ENCODE measurements around the gene POC1A. TPM values are rescaled to one million over a fixed set of nuclear protein-coding genes. Genes with fewer than 3 reads are reported as not detected.

Gene POC1A
- total RNA-seq, 1 experiment from 2014 or later, result 27.1 TPM

- Histone ChIP-seq H3K36me3 (peaks cover 18% of the 10 kb centered on the region), H3K4me3 (no peak overlapping the region), H3K27me3 (no peaks in the 10 kb centered on the region), H3K27ac (no peak overlapping the region), H3K4me1 (peaks cover 7% of the 10 kb centered on the region), H3K9me3 (replicated peaks) (no peaks in the 10 kb centered on the region)
- no peak for DNase-seq
Observed at GRCh38 chr3:52150357-52150756, 3.9 kb downstream of the POC1A start.

GRCh38 chr3:52149726-52150125, 4.5 kb downstream of the POC1A start:
- Histone ChIP-seq H3K36me3 (peaks cover 23% of the 10 kb centered on the region), H3K27ac (no peak overlapping the region), H3K27me3 (no peaks in the 10 kb centered on the region), H3K4me1 (peaks cover 7% of the 10 kb centered on the region; the same call in 1 of the 2 replicates), H3K4me3 (no peak overlapping the region), H3K9me3 (replicated peaks) (no peaks in the 10 kb centered on the region)
- no peak for DNase-seq

- Histone ChIP-seq H3K27ac (no peak overlapping the region), H3K9me3 (replicated peaks) (no peaks in the 10 kb centered on the region), H3K4me3 (no peak overlapping the region), H3K27me3 (no peaks in the 10 kb centered on the region), H3K4me1 (peaks cover 7% of the 10 kb centered on the region; the same call in 1 of the 2 replicates), H3K36me3 (peaks cover 28% of the 10 kb centered on the region)
- DNase-seq, result no peak
Observed at GRCh38 chr3:52149021-52149420, 5.2 kb downstream of the POC1A start.

- DNase-seq, result no peak
- Histone ChIP-seq H3K27me3 (no peaks in the 10 kb centered on the region), H3K27ac (no peak overlapping the region), H3K4me1 (no peaks in the 10 kb centered on the region), H3K9me3 (replicated peaks) (no peaks in the 10 kb centered on the region), H3K36me3 (peaks cover 29% of the 10 kb centered on the region), H3K4me3 (no peak overlapping the region)
Observed at GRCh38 chr3:52147804-52148203, 6.4 kb downstream of the POC1A start.

- no peak overlapping the region for H3K4me3 ChIP-seq
Observed at GRCh38 chr3:52146811-52147210, 7.4 kb downstream of the POC1A start.

DNA sequence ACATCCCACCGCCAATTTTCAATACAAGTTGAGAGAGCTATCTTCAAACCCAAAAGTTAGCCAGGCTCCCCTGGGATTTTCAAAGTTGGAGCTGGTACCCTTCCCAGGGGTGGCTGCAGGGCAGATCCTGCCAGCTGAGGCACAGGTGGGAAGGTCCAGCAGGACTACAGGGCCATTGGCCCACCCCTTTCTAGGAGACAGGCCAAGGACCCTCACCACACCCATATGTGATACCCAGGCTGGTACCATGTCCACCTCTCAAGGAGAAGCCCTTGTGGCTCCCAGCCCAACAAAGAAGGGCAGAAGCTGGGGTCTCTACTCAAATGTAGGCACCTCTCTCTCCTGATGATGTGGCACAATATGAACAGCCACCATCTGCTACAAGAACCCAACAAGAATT, 8.0 kb downstream of the POC1A start:
- Histone ChIP-seq H3K4me3 (no peak overlapping the region), H3K27ac (no peak overlapping the region), H3K27me3 (no peaks in the 10 kb centered on the region), H3K4me1 (no peaks in the 10 kb centered on the region), H3K9me3 (replicated peaks) (no peaks in the 10 kb centered on the region), H3K36me3 (peaks cover 31% of the 10 kb centered on the region)
- DNase-seq, result no peak

More at GRCh38 chr3:52146811-52147210, 7.4 kb downstream of the POC1A start:
- Histone ChIP-seq H3K27ac (no peak overlapping the region), H3K36me3 (peaks cover 31% of the 10 kb centered on the region), H3K27me3 (no peaks in the 10 kb centered on the region), H3K9me3 (replicated peaks) (no peaks in the 10 kb centered on the region), H3K4me1 (no peaks in the 10 kb centered on the region)
- no peak for DNase-seq

DNA sequence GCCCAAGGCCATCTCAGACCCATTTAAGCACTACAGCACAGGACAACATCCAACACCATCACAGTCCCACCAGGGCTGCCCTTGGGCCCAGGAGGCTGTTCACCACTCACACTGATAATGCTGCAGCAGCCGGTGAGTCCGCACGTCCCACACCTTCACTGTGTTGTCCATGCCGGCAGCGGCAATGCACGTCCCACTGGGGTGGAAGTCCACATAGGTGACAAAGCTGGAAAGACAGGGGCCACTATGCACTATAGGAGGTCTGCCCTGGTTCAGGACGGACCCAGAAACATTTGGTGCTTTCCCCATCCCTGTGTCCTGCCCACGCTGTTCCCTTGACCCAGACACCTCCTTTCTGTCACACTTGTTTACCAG, 8.5 kb downstream of the POC1A start:
- Histone ChIP-seq H3K4me1 (no peaks in the 10 kb centered on the region), H3K36me3 (peaks cover 35% of the 10 kb centered on the region), H3K9me3 (replicated peaks) (no peaks in the 10 kb centered on the region), H3K4me3 (no peak overlapping the region), H3K27ac (no peak overlapping the region), H3K27me3 (no peaks in the 10 kb centered on the region)
- DNase-seq, result no peak

- H3K27me3 ChIP-seq, result no peaks in the 10 kb centered on the region
- H3K9me3 ChIP-seq (replicated peaks), result no peaks in the 10 kb centered on the region
- peaks cover 39% of the 10 kb centered on the region for H3K36me3 ChIP-seq
- H3K4me1 ChIP-seq, result no peaks in the 10 kb centered on the region
- no peak overlapping the region for H3K4me3 ChIP-seq
- DNase-seq, result no peak
- H3K27ac ChIP-seq, result no peak overlapping the region
Observed at GRCh38 chr3:52144796-52145735, 9.2 kb downstream of the POC1A start.

DNA sequence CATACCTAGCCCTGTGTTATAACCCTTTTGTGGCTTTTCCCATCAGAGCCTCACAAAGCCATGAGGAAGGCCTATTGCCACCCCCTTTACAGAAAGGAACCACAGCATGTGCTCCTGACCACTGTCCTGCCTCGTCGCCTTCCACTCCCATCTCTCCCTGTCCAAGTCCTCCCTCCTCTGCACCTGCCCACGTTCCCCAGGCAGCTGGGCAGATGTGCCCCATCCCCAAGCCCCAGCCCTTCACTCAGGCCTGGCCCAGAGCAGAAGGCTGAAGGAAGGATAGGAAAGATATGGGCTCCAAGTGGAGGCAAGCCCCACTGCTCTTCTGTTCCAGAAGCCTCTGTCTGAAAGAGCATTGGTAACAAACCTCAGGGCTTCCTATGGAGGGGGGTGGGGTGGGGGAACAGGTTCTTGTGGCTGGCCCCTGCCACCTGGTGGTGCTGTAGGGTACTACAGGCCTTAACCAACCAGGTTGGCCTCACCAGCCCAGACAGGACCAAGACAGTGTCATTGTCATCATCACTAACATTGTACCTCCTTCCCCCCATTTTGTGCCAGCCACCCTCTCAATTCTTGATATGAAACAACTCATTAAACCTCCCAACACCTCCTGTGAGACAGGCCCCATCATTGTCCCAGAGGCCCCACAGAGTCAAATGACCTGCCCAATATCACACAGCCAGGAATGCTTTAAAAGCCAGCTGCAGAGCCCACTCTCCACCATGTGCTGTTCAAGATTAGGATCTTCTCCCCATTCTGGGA, 10.0 kb downstream of the POC1A start:
- peak; percentile 84 to 86 for DNase-seq
- H3K27ac ChIP-seq, result no peak overlapping the region

DNA sequence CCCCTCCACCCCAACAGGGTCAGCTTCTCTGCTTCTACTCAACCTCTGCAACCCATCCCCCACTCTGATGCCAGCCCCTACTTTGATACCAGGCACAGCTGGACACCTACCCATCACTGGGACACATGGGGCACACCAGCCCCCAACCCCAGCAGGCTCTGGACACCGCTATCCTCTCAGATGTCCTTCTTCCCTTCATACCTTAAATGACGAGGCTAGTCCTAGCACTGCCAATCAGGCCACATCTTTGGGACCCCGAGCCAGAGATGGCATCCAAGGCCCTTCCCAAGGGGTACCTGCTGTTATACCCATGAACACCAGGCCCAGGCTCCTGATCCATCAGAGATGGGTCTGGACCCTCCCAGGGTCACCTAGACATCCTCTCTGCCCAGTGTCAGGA, 10.6 kb downstream of the POC1A start:
- no peak overlapping the region for H3K4me3 ChIP-seq
- H3K4me1 ChIP-seq, result no peaks in the 10 kb centered on the region
- H3K9me3 ChIP-seq (replicated peaks), result no peaks in the 10 kb centered on the region
- H3K27me3 ChIP-seq, result no peaks in the 10 kb centered on the region
- DNase-seq, result no peak
- H3K36me3 ChIP-seq, result peaks cover 29% of the 10 kb centered on the region; the same call in 1 of the 2 replicates
- H3K27ac ChIP-seq, result no peak overlapping the region

More for the DNA sequence above, 10.0 kb downstream of the POC1A start:
- no peaks in the 10 kb centered on the region for H3K27me3 ChIP-seq
- H3K36me3 ChIP-seq, result peaks cover 34% of the 10 kb centered on the region
- H3K9me3 ChIP-seq (replicated peaks), result no peaks in the 10 kb centered on the region
- H3K4me1 ChIP-seq, result no peaks in the 10 kb centered on the region
- no peak overlapping the region for H3K4me3 ChIP-seq

- Histone ChIP-seq H3K36me3 (peaks cover 25% of the 10 kb centered on the region; the same call in 1 of the 2 replicates), H3K27me3 (no peaks in the 10 kb centered on the region), H3K27ac (no peak overlapping the region), H3K4me3 (no peak overlapping the region), H3K9me3 (replicated peaks) (no peaks in the 10 kb centered on the region), H3K4me1 (no peaks in the 10 kb centered on the region)
- no peak for DNase-seq
Observed at GRCh38 chr3:52143156-52143555, 11.1 kb downstream of the POC1A start.

DNA sequence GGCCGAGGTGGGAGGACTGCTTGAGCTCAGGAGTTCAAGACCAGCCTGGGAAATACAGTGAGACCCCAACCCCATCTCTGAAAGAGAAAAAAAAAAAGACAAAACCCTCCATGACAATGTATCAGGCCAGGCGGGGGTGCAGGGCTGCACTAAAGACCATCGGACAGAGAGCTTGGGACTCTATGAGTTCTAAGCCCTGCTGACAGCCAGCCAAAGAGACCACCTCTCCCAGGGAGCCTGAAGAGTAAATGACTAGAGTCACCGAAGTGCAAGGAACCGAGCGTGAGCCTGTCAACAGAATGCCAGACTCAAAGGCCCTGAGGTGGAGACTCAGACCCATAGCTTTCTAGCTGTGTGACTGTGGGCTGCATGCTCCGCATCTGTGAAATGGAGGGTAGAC, 12.5 kb downstream of the POC1A start:
- Histone ChIP-seq H3K4me1 (no peaks in the 10 kb centered on the region), H3K36me3 (peaks cover 28% of the 10 kb centered on the region), H3K27me3 (no peaks in the 10 kb centered on the region), H3K27ac (no peak overlapping the region), H3K4me3 (no peak overlapping the region), H3K9me3 (replicated peaks) (no peaks in the 10 kb centered on the region)
- DNase-seq, result no peak

- peaks cover 28% of the 10 kb centered on the region for H3K36me3 ChIP-seq
- no peak overlapping the region for H3K4me3 ChIP-seq
- DNase-seq, result no peak
- H3K27me3 ChIP-seq, result no peaks in the 10 kb centered on the region
- H3K9me3 ChIP-seq (replicated peaks), result no peaks in the 10 kb centered on the region
- H3K27ac ChIP-seq, result no peak overlapping the region
- no peaks in the 10 kb centered on the region for H3K4me1 ChIP-seq
Observed at GRCh38 chr3:52140769-52141168, 13.5 kb downstream of the POC1A start.

GRCh38 chr3:52140000-52140399, 14.2 kb downstream of the POC1A start:
- no peak overlapping the region for H3K27ac ChIP-seq
- DNase-seq, result no peak
- H3K4me1 ChIP-seq, result no peaks in the 10 kb centered on the region
- H3K27me3 ChIP-seq, result no peaks in the 10 kb centered on the region
- no peaks in the 10 kb centered on the region for H3K9me3 ChIP-seq (replicated peaks)
- peaks cover 20% of the 10 kb centered on the region for H3K36me3 ChIP-seq
- no peak overlapping the region for H3K4me3 ChIP-seq

GRCh38 chr3:52137311-52137710, 16.9 kb downstream of the POC1A start:
- no peak overlapping the region for H3K4me3 ChIP-seq
- no peaks in the 10 kb centered on the region for H3K27me3 ChIP-seq
- H3K9me3 ChIP-seq (replicated peaks), result no peaks in the 10 kb centered on the region
- H3K4me1 ChIP-seq, result no peaks in the 10 kb centered on the region
- H3K36me3 ChIP-seq, result peaks cover 11% of the 10 kb centered on the region
- DNase-seq, result no peak
- H3K27ac ChIP-seq, result no peak overlapping the region

All from SJCRH30 (cell line).